HK-2 (cell line): ENCODE measurements around the gene IRAK2.
"Not testable (repeated sequence)": the region's sequence is repeated elsewhere in the genome, so short reads cannot be mapped to it uniquely, and the experiment has no call there.

ENCODE experiments used
- DNase-seq: peaks from one replicate; pipeline ENCODE4 v3.0.0-alpha.2; 2018; ENCODE audit not compliant: unreplicated experiment

IRAK2 gene

DNA sequence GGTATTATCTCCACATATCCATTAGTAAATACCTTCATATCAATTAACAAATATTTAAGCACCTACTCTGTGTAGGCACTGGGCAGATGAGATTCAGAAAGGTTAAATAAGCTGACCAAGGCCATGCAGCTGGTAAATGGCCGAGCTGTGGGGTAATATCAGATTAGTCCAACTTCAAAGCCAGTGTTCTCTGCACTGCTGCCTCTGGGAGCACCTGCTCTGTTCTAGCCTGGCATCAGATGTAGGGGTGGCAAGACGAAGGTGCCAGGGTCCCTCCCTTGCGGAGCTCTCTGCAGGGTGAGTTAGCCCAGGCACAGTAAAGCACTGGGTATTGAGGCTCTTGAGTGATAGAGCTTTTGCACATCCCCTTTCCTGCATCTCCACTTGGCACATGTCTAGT, 89.0 kb downstream of the IRAK2 start:
- no peak for DNase-seq

GRCh38 chr3:10255835-10256234, 91.1 kb downstream of the IRAK2 start:
- DNase-seq = no peak

- DNase-seq = no peak
Observed at GRCh38 chr3:10259036-10259435, 94.3 kb downstream of the IRAK2 start.

DNA sequence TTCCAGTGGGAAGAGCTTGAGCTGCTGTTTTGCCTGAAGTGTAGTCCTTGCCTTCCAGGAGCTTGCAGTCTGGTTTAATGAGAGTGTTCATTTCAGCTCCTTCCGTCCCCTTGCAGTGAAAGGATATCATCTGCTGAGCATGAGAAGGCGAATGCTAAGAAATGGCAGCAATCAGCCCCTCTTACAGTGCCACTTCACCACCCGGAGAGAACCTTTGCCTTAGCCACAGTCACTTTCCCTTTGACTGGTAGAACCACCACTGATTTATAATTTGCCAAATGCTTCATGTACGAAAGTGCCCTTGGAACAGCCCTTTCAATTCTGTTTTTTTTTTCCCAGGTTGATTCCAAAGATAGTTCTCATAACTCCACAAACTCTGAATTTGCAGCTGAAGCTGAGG, 95.1 kb downstream of the IRAK2 start:
- no peak for DNase-seq

GRCh38 chr3:10260211-10260701, 95.5 kb downstream of the IRAK2 start:
- DNase-seq = no peak

- no peak for DNase-seq
Observed at GRCh38 chr3:10262027-10262426, 97.3 kb downstream of the IRAK2 start.

- DNase-seq = no peak
Observed at GRCh38 chr3:10263646-10264363, 99.1 kb downstream of the IRAK2 start.

DNA sequence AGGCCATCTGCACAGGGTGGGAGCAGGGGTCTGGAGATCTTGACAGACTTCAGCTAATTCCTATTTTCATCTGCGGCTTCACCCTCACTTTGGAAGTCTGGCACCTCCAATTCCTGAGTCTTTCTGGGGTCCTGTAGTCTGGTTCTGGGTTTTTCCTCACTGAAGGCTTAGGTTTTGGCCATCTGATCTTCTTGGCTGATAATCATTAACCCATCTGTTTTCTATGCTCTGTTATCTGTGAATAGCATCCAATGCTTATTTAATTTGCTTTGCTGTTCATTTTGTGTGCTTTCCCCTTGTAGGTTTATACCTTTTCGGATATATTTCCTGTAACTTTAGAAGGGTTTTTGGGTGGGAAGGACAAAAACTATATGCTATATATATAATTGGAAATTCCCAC, 101.1 kb downstream of the IRAK2 start:
- no peak for DNase-seq

DNA sequence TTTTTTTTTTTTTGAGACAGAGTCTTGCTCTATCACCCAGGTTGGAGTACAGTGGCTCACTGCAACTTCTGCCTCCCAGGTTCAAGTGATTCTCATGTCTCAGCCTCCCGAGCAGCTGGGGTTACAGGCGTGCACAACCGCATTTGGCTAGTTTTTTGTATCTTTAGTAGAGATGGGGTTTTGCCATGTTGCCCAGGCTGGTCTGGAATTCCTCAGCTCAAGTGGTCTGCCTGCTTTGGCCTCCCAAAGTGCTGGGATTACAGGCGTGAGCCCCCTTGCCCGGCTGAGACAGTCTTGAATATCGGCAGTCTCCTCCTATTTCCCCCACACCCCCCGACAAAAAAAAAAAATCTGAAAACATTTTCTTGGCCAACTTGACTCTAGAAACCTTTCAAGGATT, 102.2 kb downstream of the IRAK2 start:
- DNase-seq = not testable (repeated sequence)

DNA sequence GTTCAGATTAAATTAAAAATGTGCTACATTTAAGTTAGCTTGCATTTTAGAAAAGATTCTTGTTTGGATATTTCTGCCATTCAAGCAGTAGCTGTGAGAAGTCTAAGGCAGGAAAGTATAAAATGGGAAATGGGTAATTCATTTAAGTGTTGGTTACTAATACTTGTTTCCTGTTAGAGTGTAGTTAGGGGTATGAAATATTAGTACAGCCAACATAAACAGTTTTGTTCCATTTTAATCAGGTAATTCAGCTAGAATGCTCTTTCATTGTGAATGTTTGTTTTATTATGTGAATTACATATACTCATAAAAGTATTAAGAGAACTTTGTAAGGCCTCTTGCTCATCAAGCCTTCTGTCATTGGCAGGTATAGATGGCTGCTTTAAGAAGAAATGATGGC, 103.4 kb downstream of the IRAK2 start:
- DNase-seq = no peak

DNA sequence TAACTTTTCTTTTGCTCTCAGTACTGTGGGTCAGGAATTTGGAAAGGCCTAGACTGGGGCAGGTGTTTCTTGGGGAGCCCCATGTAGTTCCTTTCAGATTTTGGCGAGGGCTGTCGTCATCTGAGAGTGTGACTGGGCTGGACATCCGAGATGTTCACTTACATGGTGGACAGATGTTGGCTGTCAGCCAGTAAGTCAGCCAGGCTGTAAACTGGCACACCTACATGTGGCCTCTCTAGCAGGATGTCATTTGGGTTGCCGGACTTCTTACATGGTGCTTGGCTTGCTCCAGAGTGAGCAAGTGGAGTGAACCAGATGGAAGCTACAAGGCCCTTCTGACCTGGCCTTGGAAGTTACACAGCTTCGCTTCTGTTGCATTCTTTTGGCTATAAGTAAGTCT, 104.2 kb downstream of the IRAK2 start:
- DNase-seq = no peak

DNA sequence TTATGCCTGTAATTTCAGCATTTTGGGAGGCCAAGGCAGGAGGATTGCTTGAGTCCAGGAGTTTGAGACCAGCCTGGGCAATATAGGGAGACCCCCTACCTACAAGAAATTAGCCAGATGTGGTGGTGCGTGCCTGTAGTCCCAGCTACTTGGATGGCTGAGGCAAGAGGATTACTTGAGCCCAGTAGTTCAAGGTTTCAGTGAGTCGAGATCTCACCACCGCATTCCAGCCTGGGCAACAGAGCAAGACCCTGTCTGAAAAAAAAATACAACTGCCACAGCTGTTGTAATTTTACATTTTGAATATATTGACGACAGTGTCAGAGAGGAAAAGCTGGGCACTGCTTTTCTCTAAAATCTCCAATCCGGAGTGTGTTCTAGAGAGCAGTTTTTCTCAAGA, 104.7 kb downstream of the IRAK2 start:
- no peak for DNase-seq

GRCh38 chr3:10272476-10272875, 107.8 kb downstream of the IRAK2 start:
- DNase-seq = not testable (repeated sequence)

DNA sequence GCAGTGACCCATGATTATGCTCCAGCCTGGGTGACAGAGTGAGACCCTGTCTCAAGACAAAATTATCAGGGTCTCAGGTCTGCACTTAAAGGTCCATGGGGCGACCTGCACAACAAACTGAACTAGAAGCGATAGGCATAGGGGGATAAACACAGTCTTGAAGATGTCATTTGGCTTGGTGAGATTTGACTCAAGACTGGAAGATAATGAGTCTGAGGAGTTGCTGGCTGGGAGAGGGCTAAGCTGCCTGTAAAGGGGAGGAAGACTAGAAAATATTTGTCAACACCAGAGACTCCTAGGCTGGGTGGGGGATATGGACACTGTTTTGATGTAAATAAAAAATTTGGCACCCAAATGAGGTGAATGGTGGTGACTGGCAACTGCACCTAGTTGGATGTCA, 108.3 kb downstream of the IRAK2 start:
- DNase-seq = no peak

DNA sequence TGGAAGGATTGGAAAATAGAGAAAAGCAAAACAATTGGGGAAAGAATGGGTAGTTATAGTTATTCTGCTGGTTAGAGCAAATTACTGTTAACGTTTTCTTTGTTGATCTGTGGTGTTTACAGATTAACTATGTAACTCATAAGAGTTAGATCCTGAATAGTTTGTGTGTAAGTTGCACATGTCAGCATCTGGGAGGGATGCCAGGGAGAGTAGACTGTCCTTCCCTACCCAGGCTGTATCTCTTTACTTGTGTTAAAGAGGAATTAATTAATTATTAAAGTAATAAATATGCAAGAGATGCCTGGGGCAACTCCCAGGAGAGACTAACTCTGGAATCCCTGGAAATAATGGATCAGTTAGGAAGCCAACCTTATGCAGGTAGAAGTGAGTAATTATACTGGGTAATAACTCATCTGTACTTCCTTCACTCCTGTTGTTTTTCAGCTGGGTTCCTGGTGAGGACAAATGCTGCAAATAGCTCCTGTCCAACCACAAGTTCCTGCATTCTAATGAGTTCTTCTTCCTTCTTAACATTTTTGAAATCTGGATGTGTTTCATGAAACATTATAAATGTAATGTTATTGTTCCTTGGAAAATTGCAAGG, 109.1 kb downstream of the IRAK2 start:
- no peak for DNase-seq

DNA sequence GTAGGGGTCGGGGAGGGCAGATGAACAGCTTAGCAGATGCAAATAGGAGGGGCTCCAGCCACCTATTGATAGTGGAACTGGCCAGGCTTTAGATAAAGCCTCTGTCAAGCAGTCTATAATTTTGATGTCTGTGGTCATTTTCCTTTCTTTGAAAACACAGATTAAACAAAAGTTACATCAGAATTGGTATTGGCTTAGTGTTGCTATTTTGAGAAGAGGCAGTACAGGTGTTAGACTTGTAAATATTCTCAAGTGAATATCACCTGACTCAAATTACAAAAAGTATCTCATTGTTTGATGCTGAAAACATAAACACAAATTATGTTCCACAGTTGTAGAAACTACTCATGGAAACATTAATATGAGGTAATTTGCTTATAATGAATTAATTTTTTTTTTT, 109.9 kb downstream of the IRAK2 start:
- no peak for DNase-seq

DNA sequence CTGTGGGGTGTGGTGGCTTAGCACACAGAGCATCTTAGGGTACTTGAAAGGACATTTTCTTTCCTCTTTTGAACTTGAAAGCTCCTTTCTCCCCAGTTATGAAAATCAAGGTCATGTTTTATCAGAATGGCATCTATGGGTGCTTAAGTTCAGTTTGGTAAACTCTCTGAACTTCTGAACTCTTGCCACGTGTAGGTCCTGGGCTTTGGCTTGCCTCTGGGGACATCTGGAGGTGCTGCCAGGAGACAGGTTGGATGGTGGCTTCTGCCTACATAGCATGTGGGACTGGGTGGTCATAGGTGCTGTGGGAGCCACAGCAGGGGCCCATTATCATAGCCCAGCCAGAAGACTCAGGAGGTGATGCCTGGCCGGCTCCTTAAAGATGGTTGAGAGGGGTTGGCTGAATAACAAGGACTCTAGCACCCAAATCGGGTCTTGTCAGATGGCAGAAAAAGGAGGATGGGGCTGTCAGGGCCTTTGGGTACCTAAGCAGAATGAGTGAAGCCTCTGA, 112.5 kb downstream of the IRAK2 start:
- no peak for DNase-seq

DNA sequence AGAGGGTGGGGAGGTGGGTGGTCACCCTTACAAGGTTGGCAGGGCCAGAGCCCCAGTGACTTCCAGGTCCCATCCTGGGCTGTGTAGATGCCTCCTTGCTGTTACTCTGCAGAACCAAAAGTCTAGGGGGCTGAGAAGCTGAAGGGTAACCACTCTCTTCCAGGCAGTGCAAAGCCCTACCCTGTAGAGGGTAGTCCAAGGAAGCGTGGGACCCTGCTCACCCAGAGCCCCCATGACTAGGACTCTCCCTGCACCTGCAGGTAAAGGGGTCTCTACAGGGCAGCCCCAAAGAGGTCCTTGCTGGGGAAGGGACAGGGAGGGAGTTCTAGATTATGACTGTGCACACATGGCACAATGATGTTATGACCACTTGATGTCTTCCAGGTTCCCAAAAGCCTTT, 113.8 kb downstream of the IRAK2 start:
- DNase-seq = no peak

DNA sequence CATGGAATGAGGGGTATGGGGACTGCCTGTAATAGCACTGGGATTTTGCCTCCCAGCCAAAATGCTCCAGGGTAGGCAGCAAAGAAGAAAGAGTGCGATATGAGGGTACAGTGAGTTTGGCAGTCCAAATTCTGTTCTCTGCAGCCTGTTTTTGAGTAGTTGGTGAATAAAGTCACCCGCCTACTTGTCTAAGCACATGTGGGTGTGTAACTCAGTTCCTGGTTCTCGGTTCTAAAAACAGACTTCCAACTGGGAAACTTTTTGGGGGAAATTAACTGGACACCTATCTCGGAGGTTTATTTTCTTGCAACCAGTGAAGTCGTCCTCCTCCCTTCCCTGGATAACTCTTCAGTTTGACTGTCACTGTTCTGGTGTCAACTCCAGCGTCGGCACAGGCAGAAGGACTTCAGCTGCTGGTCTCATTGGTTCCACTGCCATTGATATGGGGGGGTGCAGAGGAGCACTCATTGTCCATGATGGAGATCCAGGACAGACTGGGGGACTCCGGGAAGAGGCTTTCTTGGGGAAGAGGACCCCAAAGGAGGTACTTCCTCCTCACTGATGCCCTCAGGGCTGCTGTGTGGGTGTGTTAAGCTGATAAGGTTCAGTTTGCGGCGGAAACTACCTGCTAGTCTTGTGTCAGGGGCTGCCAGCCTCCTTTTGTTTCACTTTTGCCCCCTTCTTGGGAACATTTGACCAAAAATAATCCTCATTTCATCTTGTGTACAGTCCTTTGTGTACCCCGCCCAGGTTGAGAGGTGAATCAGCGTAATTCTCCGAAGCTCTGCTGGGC, 114.9 kb downstream of the IRAK2 start:
- DNase-seq = no peak

GRCh38 chr3:10280177-10280529, 115.4 kb downstream of the IRAK2 start:
- DNase-seq = no peak

- no peak for DNase-seq
Observed at GRCh38 chr3:10280571-10280970, 115.9 kb downstream of the IRAK2 start.

DNA sequence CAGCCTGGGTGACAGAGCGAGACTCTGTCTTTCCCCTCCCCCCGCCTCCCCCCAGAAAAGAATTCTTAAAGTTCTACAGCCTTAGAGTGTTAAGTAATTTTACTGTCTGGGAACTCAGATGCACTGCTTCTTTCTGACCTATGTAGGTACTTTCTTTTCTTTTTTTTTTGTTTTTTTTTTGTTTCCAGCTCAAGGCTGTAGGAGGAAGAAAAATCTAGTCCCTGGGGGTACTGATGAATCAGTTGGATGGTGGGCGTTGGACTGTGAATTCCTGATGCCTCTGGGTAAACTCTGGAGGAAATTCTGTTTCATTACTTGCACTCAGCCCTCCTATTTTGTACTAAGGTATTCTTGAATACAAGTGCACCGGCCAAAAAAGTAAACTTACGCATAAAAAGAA, 117.2 kb downstream of the IRAK2 start:
- DNase-seq = no peak

GRCh38 chr3:10283638-10284037, 118.9 kb downstream of the IRAK2 start:
- no peak for DNase-seq
